Middle frontal gyrus (tissue), 1 donor: ENCODE measurements around the gene ZNF70.
"Not testable (repeated sequence)": the region's sequence is repeated elsewhere in the genome, so short reads cannot be mapped to it uniquely, and the experiment has no call there.

Experiments
- DNase-seq: peaks from one replicate; pipeline ENCODE4 v3.0.0-alpha.2; 2015; ENCODE audit warnings: low spot score; ENCODE audit errors: extremely low spot score

ZNF70 gene

GRCh38 chr22:23760056-23760455, 9.1 kb upstream of the ZNF70 start:
- no peak for DNase-seq

- DNase-seq, result no peak
Observed at GRCh38 chr22:23759566-23759965, 8.7 kb upstream of the ZNF70 start.

GRCh38 chr22:23756891-23757290, 6.0 kb upstream of the ZNF70 start:
- DNase-seq, result no peak

GRCh38 chr22:23755711-23756110, 4.8 kb upstream of the ZNF70 start:
- no peak for DNase-seq

GRCh38 chr22:23754980-23755636, 4.2 kb upstream of the ZNF70 start:
- DNase-seq, result no peak

- DNase-seq, result no peak
Observed at GRCh38 chr22:23754220-23754919, 3.5 kb upstream of the ZNF70 start, which contains the start of gene VPREB3. Gene VPREB3, minus strand, starts transcription at chr22:23754425. Its CDS starts 62 bp downstream, at chr22:23754363.

GRCh38 chr22:23753385-23753784, 2.5 kb upstream of the ZNF70 start:
- no peak for DNase-seq

- DNase-seq, result no peak
Observed at GRCh38 chr22:23752750-23753149, 1.8 kb upstream of the ZNF70 start.

GRCh38 chr22:23752090-23752691, 1.3 kb upstream of the ZNF70 start:
- DNase-seq, result no peak

GRCh38 chr22:23751441-23751996, 607 bp upstream of the ZNF70 start:
- no peak for DNase-seq

GRCh38 chr22:23750367-23750713, 572 bp downstream of the ZNF70 start:
- no peak for DNase-seq

GRCh38 chr22:23749841-23750301, 1.0 kb downstream of the ZNF70 start:
- DNase-seq, result no peak

GRCh38 chr22:23745791-23746190, 5.1 kb downstream of the ZNF70 start:
- DNase-seq, result no peak

- no peak for DNase-seq
Observed at GRCh38 chr22:23744485-23744884, 6.4 kb downstream of the ZNF70 start.

- no peak for DNase-seq
Observed at GRCh38 chr22:23744001-23744400, 6.9 kb downstream of the ZNF70 start.

GRCh38 chr22:23743303-23743705, 7.6 kb downstream of the ZNF70 start:
- peak; percentile 4 for DNase-seq

GRCh38 chr22:23742505-23743264, 8.2 kb downstream of the ZNF70 start:
- DNase-seq, result no peak

GRCh38 chr22:23737696-23738095, 13.2 kb downstream of the ZNF70 start:
- DNase-seq, result no peak

GRCh38 chr22:23728108-23728507, 22.8 kb downstream of the ZNF70 start:
- not testable (repeated sequence) for DNase-seq

- no peak for DNase-seq
Observed at GRCh38 chr22:23722724-23723123, 28.2 kb downstream of the ZNF70 start.

GRCh38 chr22:23722160-23722559, 28.8 kb downstream of the ZNF70 start:
- DNase-seq, result no peak
